ENCODE results near the gene ITPRIPL1.

Gene ITPRIPL1

GRCh38 chr2:96326990-96327820, 2.1 kb downstream of the ITPRIPL1 start:
- no peak for DNase-seq
- H3K27ac ChIP-seq (ENCODE audit: low read length, poor library complexity, severe bottlenecking): no peak overlapping the region
- no peaks in the 10 kb centered on the region for H3K9me3 ChIP-seq (ENCODE audit: control insufficient read depth, low read length)
- H2BK12ac ChIP-seq (ENCODE audit: low read length in 2 of 2): no peak overlapping the region
- H2BK15ac ChIP-seq (ENCODE audit: low read depth, poor library complexity, severe bottlenecking): no peak overlapping the region
- no peak overlapping the region for H2BK5ac ChIP-seq (ENCODE audit: low read depth, low read length, poor library complexity, severe bottlenecking)
- H3K9ac ChIP-seq (ENCODE audit: low read length): no peak overlapping the region
- no peak overlapping the region for H3K4me3 ChIP-seq (ENCODE audit: insufficient read depth in 1 of 2, low read depth in 1 of 2, low read length in 2 of 2)
- H3K36me3 ChIP-seq (ENCODE audit: control insufficient read depth in 1 of 2, insufficient read depth in 2 of 2, low read depth in 1 of 2, low read length in 2 of 2): peaks cover 0 to 10% of the 10 kb centered on the region in 2 experiments
- no peak overlapping the region for H3K18ac ChIP-seq (ENCODE audit: low read depth in 1 of 2, low read length in 2 of 2)
- 98% methylated on average over 20 of the region's 21 CpGs for WGBS
- H3K4ac ChIP-seq (ENCODE audit: low read depth in 1 of 2, low read length in 2 of 2): no peak overlapping the region
- H3K79me1 ChIP-seq (replicated peaks; ENCODE audit: low read length, poor library complexity, severe bottlenecking): peaks cover 1% of the 10 kb centered on the region
- H3K4me2 ChIP-seq (ENCODE audit: low read length, poor library complexity, severe bottlenecking): no peak overlapping the region
- peaks cover 11% of the 10 kb centered on the region for H3K4me1 ChIP-seq (ENCODE audit: control insufficient read depth, insufficient read depth, low read depth, low read length)
- no peak overlapping the region for H2AK5ac ChIP-seq (ENCODE audit: low read length, severe bottlenecking)
- no peak overlapping the region for H2AFZ ChIP-seq (ENCODE audit: low read depth, low read length)
- H3K23ac ChIP-seq (ENCODE audit: low read length in 2 of 2): no peak overlapping the region
- H4K91ac ChIP-seq (ENCODE audit: low read length): no peak overlapping the region
- no peak overlapping the region for H4K8ac ChIP-seq (ENCODE audit: low read length)
- no peak overlapping the region for H2BK120ac ChIP-seq (ENCODE audit: low read depth, low read length)
- peaks cover 5 to 32% of the 10 kb centered on the region in 2 experiments for H3K27me3 ChIP-seq (ENCODE audit: control insufficient read depth in 1 of 2, insufficient read depth in 1 of 2, low read length in 2 of 2)
- H3K14ac ChIP-seq (ENCODE audit: low read length in 2 of 2): no peak overlapping the region

- H3K18ac ChIP-seq (ENCODE audit: low read depth in 1 of 2, low read length in 2 of 2): no peak overlapping the region
- H3K23ac ChIP-seq (ENCODE audit: low read length in 2 of 2): no peak overlapping the region
- WGBS: 86% methylated on average over 1 of the region's 1 CpG
- H3K9ac ChIP-seq (ENCODE audit: low read length): no peak overlapping the region
- no peak overlapping the region for H2BK12ac ChIP-seq (ENCODE audit: low read length in 2 of 2)
- no peak overlapping the region for H2AFZ ChIP-seq (ENCODE audit: low read depth, low read length)
- H4K8ac ChIP-seq (ENCODE audit: low read length): no peak overlapping the region
- H2BK120ac ChIP-seq (ENCODE audit: low read depth, low read length): no peak overlapping the region
- no peak overlapping the region for H2AK5ac ChIP-seq (ENCODE audit: low read length, severe bottlenecking)
- no peak overlapping the region for H2BK5ac ChIP-seq (ENCODE audit: low read depth, low read length, poor library complexity, severe bottlenecking)
- no peaks in the 10 kb centered on the region for H3K9me3 ChIP-seq (ENCODE audit: control insufficient read depth, low read length)
- no peak overlapping the region for H4K91ac ChIP-seq (ENCODE audit: low read length)
- peaks cover 11% of the 10 kb centered on the region for H3K4me1 ChIP-seq (ENCODE audit: control insufficient read depth, insufficient read depth, low read depth, low read length)
- H3K14ac ChIP-seq (ENCODE audit: low read length in 2 of 2): no peak overlapping the region
- no peak overlapping the region for H3K4ac ChIP-seq (ENCODE audit: low read depth in 1 of 2, low read length in 2 of 2)
- peaks cover 0 to 13% of the 10 kb centered on the region in 2 experiments for H3K27me3 ChIP-seq (ENCODE audit: control insufficient read depth in 1 of 2, insufficient read depth in 1 of 2, low read length in 2 of 2)
- H3K27ac ChIP-seq (ENCODE audit: low read length, poor library complexity, severe bottlenecking): no peak overlapping the region
- no peak overlapping the region for H3K4me2 ChIP-seq (ENCODE audit: low read length, poor library complexity, severe bottlenecking)
- H3K79me1 ChIP-seq (replicated peaks; ENCODE audit: low read length, poor library complexity, severe bottlenecking): peaks cover 2% of the 10 kb centered on the region
- H3K4me3 ChIP-seq (ENCODE audit: insufficient read depth in 1 of 2, low read depth in 1 of 2, low read length in 2 of 2): no peak overlapping the region
- no peak overlapping the region for H2BK15ac ChIP-seq (ENCODE audit: low read depth, poor library complexity, severe bottlenecking)
- no peak for DNase-seq
- peaks cover 0 to 10% of the 10 kb centered on the region in 2 experiments for H3K36me3 ChIP-seq (ENCODE audit: control insufficient read depth in 1 of 2, insufficient read depth in 2 of 2, low read depth in 1 of 2, low read length in 2 of 2)
These were observed 4.3 kb downstream of the ITPRIPL1 start for GRCh38 chr2:96329456-96329855.

GRCh38 chr2:96329874-96330273, 4.8 kb downstream of the ITPRIPL1 start:
- H3K14ac ChIP-seq (ENCODE audit: low read length in 2 of 2): no peak overlapping the region
- no peak overlapping the region for H3K18ac ChIP-seq (ENCODE audit: low read depth in 1 of 2, low read length in 2 of 2)
- H3K27ac ChIP-seq (ENCODE audit: low read length, poor library complexity, severe bottlenecking): no peak overlapping the region

GRCh38 chr2:96330407-96330806, 5.3 kb downstream of the ITPRIPL1 start:
- Histone ChIP-seq H3K4me1 (ENCODE audit: control insufficient read depth, insufficient read depth, low read depth, low read length) (peaks cover 8% of the 10 kb centered on the region), H3K4me2 (ENCODE audit: low read length, poor library complexity, severe bottlenecking) (no peak overlapping the region), H4K8ac (ENCODE audit: low read length) (no peak overlapping the region), H2BK5ac (ENCODE audit: low read depth, low read length, poor library complexity, severe bottlenecking) (no peak overlapping the region), H2BK12ac (ENCODE audit: low read length in 2 of 2) (no peak overlapping the region), H3K18ac (ENCODE audit: low read depth in 1 of 2, low read length in 2 of 2) (no peak overlapping the region), H3K36me3 (ENCODE audit: control insufficient read depth in 1 of 2, insufficient read depth in 2 of 2, low read depth in 1 of 2, low read length in 2 of 2) (peaks cover 0 to 10% of the 10 kb centered on the region in 2 experiments), H2AFZ (ENCODE audit: low read depth, low read length) (no peak overlapping the region), H3K79me1 (replicated peaks; ENCODE audit: low read length, poor library complexity, severe bottlenecking) (peaks cover 9% of the 10 kb centered on the region), H3K23ac (ENCODE audit: low read length in 2 of 2) (no peak overlapping the region), H3K9ac (ENCODE audit: low read length) (no peak overlapping the region), H3K14ac (ENCODE audit: low read length in 2 of 2) (no peak overlapping the region), H2AK5ac (ENCODE audit: low read length, severe bottlenecking) (no peak overlapping the region), H3K4me3 (ENCODE audit: insufficient read depth in 1 of 2, low read depth in 1 of 2, low read length in 2 of 2) (no peak overlapping the region), H2BK120ac (ENCODE audit: low read depth, low read length) (no peak overlapping the region), H4K91ac (ENCODE audit: low read length) (no peak overlapping the region), H3K4ac (ENCODE audit: low read depth in 1 of 2, low read length in 2 of 2) (no peak overlapping the region), H2BK15ac (ENCODE audit: low read depth, poor library complexity, severe bottlenecking) (no peak overlapping the region), H3K27ac (ENCODE audit: low read length, poor library complexity, severe bottlenecking) (no peak overlapping the region), H3K27me3 (ENCODE audit: control insufficient read depth in 1 of 2, insufficient read depth in 1 of 2, low read length in 2 of 2) (peaks cover 0 to 8% of the 10 kb centered on the region in 2 experiments), H3K9me3 (ENCODE audit: control insufficient read depth, low read length) (no peaks in the 10 kb centered on the region)
- DNase-seq: peak; percentile 44
- WGBS: 89% methylated on average over 1 of the region's 1 CpG

More at GRCh38 chr2:96329874-96330273, 4.8 kb downstream of the ITPRIPL1 start:
- Histone ChIP-seq H2BK15ac (ENCODE audit: low read depth, poor library complexity, severe bottlenecking) (no peak overlapping the region), H3K79me1 (replicated peaks; ENCODE audit: low read length, poor library complexity, severe bottlenecking) (peaks cover 6% of the 10 kb centered on the region), H3K4me2 (ENCODE audit: low read length, poor library complexity, severe bottlenecking) (no peak overlapping the region), H3K27me3 (ENCODE audit: control insufficient read depth in 1 of 2, insufficient read depth in 1 of 2, low read length in 2 of 2) (peaks cover 0 to 8% of the 10 kb centered on the region in 2 experiments), H3K4me3 (ENCODE audit: insufficient read depth in 1 of 2, low read depth in 1 of 2, low read length in 2 of 2) (no peak overlapping the region), H2AK5ac (ENCODE audit: low read length, severe bottlenecking) (no peak overlapping the region), H3K4ac (ENCODE audit: low read depth in 1 of 2, low read length in 2 of 2) (no peak overlapping the region), H3K9me3 (ENCODE audit: control insufficient read depth, low read length) (no peaks in the 10 kb centered on the region), H4K91ac (ENCODE audit: low read length) (no peak overlapping the region), H3K23ac (ENCODE audit: low read length in 2 of 2) (no peak overlapping the region), H2AFZ (ENCODE audit: low read depth, low read length) (no peak overlapping the region), H3K9ac (ENCODE audit: low read length) (no peak overlapping the region), H3K36me3 (ENCODE audit: control insufficient read depth in 1 of 2, insufficient read depth in 2 of 2, low read depth in 1 of 2, low read length in 2 of 2) (peaks cover 0 to 10% of the 10 kb centered on the region in 2 experiments), H2BK120ac (ENCODE audit: low read depth, low read length) (no peak overlapping the region), H2BK12ac (ENCODE audit: low read length in 2 of 2) (no peak overlapping the region), H3K4me1 (ENCODE audit: control insufficient read depth, insufficient read depth, low read depth, low read length) (peaks cover 11% of the 10 kb centered on the region), H4K8ac (ENCODE audit: low read length) (no peak overlapping the region), H2BK5ac (ENCODE audit: low read depth, low read length, poor library complexity, severe bottlenecking) (no peak overlapping the region)
- no peak for DNase-seq
- WGBS: 95% methylated on average over 6 of the region's 6 CpGs

All from mesenchymal stem cell (in vitro differentiated cells and primary cell).